Measurements from ENCODE around the gene SPAG9. TPM values are rescaled to one million over a fixed set of nuclear protein-coding genes. Genes with fewer than 3 reads are reported as not detected.

The SPAG9 gene
- total RNA-seq, 1 experiment from 2014 or later: 54.3 TPM

GRCh38 chr17:50944054-50944901, 176.4 kb downstream of the SPAG9 start:
- Histone ChIP-seq H4K5ac (ENCODE audit: insufficient read length, low read depth, low read length) (no peak overlapping the region), H3K14ac (ENCODE audit: insufficient read depth, low read length) (0 out of 2 replicates have a peak overlapping the region, but pooled peaks have one; percentile 2), H3K18ac (ENCODE audit: insufficient read length, low read depth, low read length) (no peak overlapping the region), H2AFZ (ENCODE audit: low read length) (no peak overlapping the region), H3K27ac (ENCODE audit: insufficient read length, low read depth, low read length) (no peak overlapping the region), H2BK15ac (ENCODE audit: low read depth, low read length) (no peak overlapping the region), H3K4me2 (ENCODE audit: insufficient read depth, insufficient read length, low read length) (peak overlapping the region; percentile 5), H2AK5ac (ENCODE audit: insufficient read length, low read length) (no peak overlapping the region), H3K27me3 (ENCODE audit: insufficient read depth, low read length) (no peaks in the 10 kb centered on the region; the same call in 1 of the 2 replicates), H3K9me3 (ENCODE audit: control insufficient read depth, low read depth, low read length) (no peaks in the 10 kb centered on the region), H3K23me2 (ENCODE audit: insufficient read length, low read depth, low read length, poor library complexity, severe bottlenecking) (no peaks in the 10 kb centered on the region), H3K79me2 (ENCODE audit: insufficient read depth, low read length) (no peaks in the 10 kb centered on the region), H2BK12ac (ENCODE audit: insufficient read length, low read depth, low read length) (no peak overlapping the region), H3K23ac (ENCODE audit: insufficient read length, low read depth, low read length) (no peak overlapping the region), H2BK20ac (ENCODE audit: low read depth, low read length, poor library complexity, severe bottlenecking) (no peak overlapping the region), H4K20me1 (ENCODE audit: control insufficient read depth, insufficient read depth, insufficient read length) (no peaks in the 10 kb centered on the region), H3K9ac (ENCODE audit: extremely low read depth, insufficient read length, low read length) (no peak overlapping the region), H3K4ac (ENCODE audit: low read depth, low read length) (no peak overlapping the region), H3T11ph (ENCODE audit: low read length) (no peak overlapping the region), H2BK5ac (ENCODE audit: insufficient read length, low read length) (no peak overlapping the region), H3K4me1 (ENCODE audit: insufficient read depth, low read length) (no peaks in the 10 kb centered on the region), H3K56ac (ENCODE audit: insufficient read length, low read depth, low read length) (no peak overlapping the region), H4K91ac (ENCODE audit: insufficient read length, low read depth, low read length) (no peak overlapping the region), H3K79me1 (ENCODE audit: insufficient read depth, low read depth, low read length, poor library complexity, severe bottlenecking) (no peaks in the 10 kb centered on the region), H2BK120ac (ENCODE audit: low read depth, low read length, poor library complexity, severe bottlenecking) (no peak overlapping the region), H4K8ac (replicated peaks; ENCODE audit: insufficient read length, low read depth, low read length) (no peak overlapping the region)
- DNase-seq: peak; percentile 73
- Mint-ChIP-seq H3K4me3 (peak overlapping the region; percentile 36 to 46; a peak in 2 of 5 replicates), H3K36me3 (ENCODE audit: insufficient read depth in 1 of 3, low read depth in 3 of 3) (no peaks in the 10 kb centered on the region), H3K27ac (no peak overlapping the region), H3K4me1 (peaks cover 37 to 38% of the 10 kb centered on the region in 2 experiments), H3K9me3 (no peaks in the 10 kb centered on the region), H3K27me3 (ENCODE audit: low read depth) (peaks cover 32% of the 10 kb centered on the region)
- WGBS (ENCODE audit: extremely low coverage, insufficient read length, low lambda C conversion rate): no CpG with 5 or more reads among the region's 61 CpGs
- peak; percentile 41; the same call in 2 of the 3 replicates for TF ChIP-seq CTCF (conservative IDR thresholded peaks at IDR 0.05)

Measured in H9 (cell line).